KOPT-K1 (cell line): ENCODE data around the gene NANS.
"Not testable (repeated sequence)": the region's sequence is repeated elsewhere in the genome, so short reads cannot be mapped to it uniquely, and the experiment has no call there.

Experiments used
- H3K27ac ChIP-seq: fragments of 200-600 bp; sonication (generic); 2 replicates; pipeline ENCODE4 v1.5.1; 2016; ENCODE audit warnings: antibody characterized with exemption, mild to moderate bottlenecking, low read depth, low read length; ENCODE audit not compliant: poor library complexity, severe bottlenecking
- H3K36me3 ChIP-seq: fragments of 200-600 bp; sonication (generic); 2 replicates; pipeline ENCODE4 v1.5.1; 2017; ENCODE audit warnings: antibody characterized with exemption, mild to moderate bottlenecking, low read length, moderate library complexity; ENCODE audit not compliant: insufficient read depth
- H3K9me3 ChIP-seq: fragments of 200-600 bp; sonication (generic); 2 replicates; pipeline ENCODE4 v1.5.1; 2017; ENCODE audit warnings: antibody characterized with exemption, low read length, mild to moderate bottlenecking; ENCODE audit not compliant: insufficient read depth, poor library complexity, severe bottlenecking

The NANS gene

GRCh38 chr9:98050351-98050750 lies 6.2 kb upstream of the NANS start:
- Histone ChIP-seq H3K36me3 (no peaks in the 10 kb centered on the region; the same call in 1 of the 2 replicates), H3K27ac (no peak overlapping the region), H3K9me3 (no peaks in the 10 kb centered on the region)

- no peaks in the 10 kb centered on the region; the same call in 1 of the 2 replicates for H3K36me3 ChIP-seq
- H3K9me3 ChIP-seq = no peaks in the 10 kb centered on the region
Observed at GRCh38 chr9:98054376-98054951, 2.1 kb upstream of the NANS start.

GRCh38 chr9:98057138-98057799 lies 737 bp downstream of the NANS start:
- Histone ChIP-seq H3K36me3 (peaks cover 13% of the 10 kb centered on the region; the same call in 1 of the 2 replicates), H3K27ac (peak overlapping the region; percentile 41), H3K9me3 (no peaks in the 10 kb centered on the region)

More at GRCh38 chr9:98054376-98054951, 2.1 kb upstream of the NANS start:
- H3K27ac ChIP-seq = no peak overlapping the region

GRCh38 chr9:98062161-98062560 lies 5.6 kb downstream of the NANS start:
- Histone ChIP-seq H3K36me3 (peaks cover 58% of the 10 kb centered on the region), H3K9me3 (no peaks in the 10 kb centered on the region), H3K27ac (no peak overlapping the region)

- Histone ChIP-seq H3K36me3 (peaks cover 59% of the 10 kb centered on the region), H3K9me3 (no peaks in the 10 kb centered on the region), H3K27ac (no peak overlapping the region)
Observed at GRCh38 chr9:98064623-98065392, 8.3 kb downstream of the NANS start.

GRCh38 chr9:98066235-98066634 lies 9.7 kb downstream of the NANS start:
- Histone ChIP-seq H3K27ac (no peak overlapping the region), H3K9me3 (no peaks in the 10 kb centered on the region), H3K36me3 (peaks cover 57% of the 10 kb centered on the region)

GRCh38 chr9:98067184-98067583 lies 10.7 kb downstream of the NANS start:
- Histone ChIP-seq H3K27ac (no peak overlapping the region), H3K9me3 (no peaks in the 10 kb centered on the region), H3K36me3 (peaks cover 56% of the 10 kb centered on the region)

GRCh38 chr9:98069551-98069950 lies 13.0 kb downstream of the NANS start:
- Histone ChIP-seq H3K36me3 (peaks cover 34% of the 10 kb centered on the region), H3K27ac (no peak overlapping the region), H3K9me3 (no peaks in the 10 kb centered on the region)

GRCh38 chr9:98070704-98071103 lies 14.2 kb downstream of the NANS start:
- no peaks in the 10 kb centered on the region for H3K9me3 ChIP-seq
- no peak overlapping the region for H3K27ac ChIP-seq
- peaks cover 24% of the 10 kb centered on the region for H3K36me3 ChIP-seq

GRCh38 chr9:98071737-98072136 lies 15.2 kb downstream of the NANS start:
- no peak overlapping the region for H3K27ac ChIP-seq
- no peaks in the 10 kb centered on the region for H3K9me3 ChIP-seq
- H3K36me3 ChIP-seq = peaks cover 15% of the 10 kb centered on the region; the same call in 1 of the 2 replicates

- peak overlapping the region; percentile 17 for H3K27ac ChIP-seq
- H3K9me3 ChIP-seq = no peaks in the 10 kb centered on the region
- H3K36me3 ChIP-seq = peaks cover 29% of the 10 kb centered on the region
Observed at GRCh38 chr9:98074115-98074990, 17.8 kb downstream of the NANS start.

GRCh38 chr9:98075332-98075805 lies 18.8 kb downstream of the NANS start:
- Histone ChIP-seq H3K9me3 (no peaks in the 10 kb centered on the region), H3K27ac (peak overlapping the region; percentile 17), H3K36me3 (peaks cover 37% of the 10 kb centered on the region)

- H3K9me3 ChIP-seq, H3K27ac ChIP-seq: not testable (repeated sequence)
- peaks cover 41% of the 10 kb centered on the region for H3K36me3 ChIP-seq
Observed at GRCh38 chr9:98076514-98076890, 20.0 kb downstream of the NANS start.

GRCh38 chr9:98078895-98079294 lies 22.4 kb downstream of the NANS start:
- no peaks in the 10 kb centered on the region for H3K9me3 ChIP-seq
- peaks cover 62% of the 10 kb centered on the region for H3K36me3 ChIP-seq
- H3K27ac ChIP-seq = no peak overlapping the region
